SK-N-SH (cell line): ENCODE measurements around the gene KRTAP9-8.
"Not testable (repeated sequence)": the region's sequence is repeated elsewhere in the genome, so short reads cannot be mapped to it uniquely, and the experiment has no call there.

Source experiments
- CHD2 ChIP-seq: fragments of 150-350 bp; IDR thresholded peaks from 2 replicates; pipeline ENCODE4 v1.6.1; 2018; ENCODE audit warnings: low read length; ENCODE audit not compliant: partially characterized antibody
- JUND ChIP-seq: IDR thresholded peaks from 2 replicates; pipeline ENCODE4 v1.4.0; 2012
- MAX ChIP-seq: IDR thresholded peaks from 2 replicates; pipeline ENCODE4 v1.4.0; 2012; ENCODE audit warnings: low read depth
- MEF2A ChIP-seq: IDR thresholded peaks from 2 replicates; pipeline ENCODE4 v1.4.0; 2012; ENCODE audit warnings: low read depth, borderline replicate concordance
- USF2 ChIP-seq: fragments of 150-350 bp; IDR thresholded peaks from 2 replicates; pipeline ENCODE4 v1.6.1; 2017; ENCODE audit warnings: antibody characterized with exemption, low read length, low read depth, borderline replicate concordance
- TF ChIP-seq, protein P1 (sequence below): IDR thresholded peaks from 2 replicates; pipeline ENCODE4 v1.6.1; 2012; ENCODE audit warnings: mild to moderate bottlenecking, low read depth, low read length, moderate library complexity

GRCh38 chr17:41237949-41238437 lies at the start of gene KRTAP9-8:
- not testable (repeated sequence) for TF ChIP-seq USF2, MEF2A, CHD2, MAX, JUND
- TF ChIP-seq, protein P1, sequence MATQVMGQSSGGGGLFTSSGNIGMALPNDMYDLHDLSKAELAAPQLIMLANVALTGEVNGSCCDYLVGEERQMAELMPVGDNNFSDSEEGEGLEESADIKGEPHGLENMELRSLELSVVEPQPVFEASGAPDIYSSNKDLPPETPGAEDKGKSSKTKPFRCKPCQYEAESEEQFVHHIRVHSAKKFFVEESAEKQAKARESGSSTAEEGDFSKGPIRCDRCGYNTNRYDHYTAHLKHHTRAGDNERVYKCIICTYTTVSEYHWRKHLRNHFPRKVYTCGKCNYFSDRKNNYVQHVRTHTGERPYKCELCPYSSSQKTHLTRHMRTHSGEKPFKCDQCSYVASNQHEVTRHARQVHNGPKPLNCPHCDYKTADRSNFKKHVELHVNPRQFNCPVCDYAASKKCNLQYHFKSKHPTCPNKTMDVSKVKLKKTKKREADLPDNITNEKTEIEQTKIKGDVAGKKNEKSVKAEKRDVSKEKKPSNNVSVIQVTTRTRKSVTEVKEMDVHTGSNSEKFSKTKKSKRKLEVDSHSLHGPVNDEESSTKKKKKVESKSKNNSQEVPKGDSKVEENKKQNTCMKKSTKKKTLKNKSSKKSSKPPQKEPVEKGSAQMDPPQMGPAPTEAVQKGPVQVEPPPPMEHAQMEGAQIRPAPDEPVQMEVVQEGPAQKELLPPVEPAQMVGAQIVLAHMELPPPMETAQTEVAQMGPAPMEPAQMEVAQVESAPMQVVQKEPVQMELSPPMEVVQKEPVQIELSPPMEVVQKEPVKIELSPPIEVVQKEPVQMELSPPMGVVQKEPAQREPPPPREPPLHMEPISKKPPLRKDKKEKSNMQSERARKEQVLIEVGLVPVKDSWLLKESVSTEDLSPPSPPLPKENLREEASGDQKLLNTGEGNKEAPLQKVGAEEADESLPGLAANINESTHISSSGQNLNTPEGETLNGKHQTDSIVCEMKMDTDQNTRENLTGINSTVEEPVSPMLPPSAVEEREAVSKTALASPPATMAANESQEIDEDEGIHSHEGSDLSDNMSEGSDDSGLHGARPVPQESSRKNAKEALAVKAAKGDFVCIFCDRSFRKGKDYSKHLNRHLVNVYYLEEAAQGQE: not testable (repeated sequence)
